GM21825 (cell line): ENCODE results near the gene SLAMF6.
"Not testable (repeated sequence)": the region's sequence is repeated elsewhere in the genome, so short reads cannot be mapped to it uniquely, and the experiment has no call there.

Experiments
- ATAC-seq: cut with Tn5 transposase; IDR thresholded peaks from one replicate; pipeline ENCODE4 v1.9.1; 2021; ENCODE audit warnings: mild to moderate bottlenecking, moderate library complexity; ENCODE audit not compliant: unreplicated experiment

The SLAMF6 gene

GRCh38 chr1:160544647-160545046 lies 21.6 kb upstream of the SLAMF6 start:
- no peak for ATAC-seq

DNA sequence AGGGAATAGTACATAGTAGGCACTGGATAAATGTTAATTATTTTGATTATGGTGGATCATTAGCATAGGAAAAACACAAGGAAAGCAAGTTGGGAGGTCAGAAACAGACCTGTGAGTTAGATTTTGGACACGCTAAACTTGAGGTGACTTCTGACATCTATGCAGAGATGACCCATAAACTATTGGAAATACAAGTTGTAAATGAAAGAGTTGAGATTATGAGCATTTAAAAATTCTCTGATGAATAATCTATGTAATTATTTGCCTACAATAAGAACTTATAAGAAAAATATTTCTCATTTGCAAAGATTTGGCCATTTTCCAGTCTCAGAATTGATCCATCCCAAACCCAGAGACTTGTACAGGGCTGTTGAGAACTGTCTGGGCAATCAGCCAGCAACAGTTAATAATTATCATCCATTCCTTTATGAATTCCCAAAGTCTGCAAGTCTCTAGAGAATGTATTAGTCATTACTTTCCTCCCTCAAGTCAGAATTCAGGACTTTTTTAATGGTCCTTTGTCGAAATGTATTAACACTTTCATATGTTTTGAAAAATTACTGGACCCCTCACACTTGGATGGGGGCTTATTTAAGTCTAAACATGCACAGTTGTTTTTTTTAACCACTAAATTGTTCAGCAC lies 19.4 kb upstream of the SLAMF6 start:
- ATAC-seq = no peak

GRCh38 chr1:160541622-160542302 lies 18.7 kb upstream of the SLAMF6 start:
- no peak for ATAC-seq

GRCh38 chr1:160540859-160541233 lies 17.8 kb upstream of the SLAMF6 start:
- ATAC-seq = no peak

GRCh38 chr1:160539990-160540858 lies 17.2 kb upstream of the SLAMF6 start:
- ATAC-seq = peak; percentile 80

GRCh38 chr1:160539684-160539989 lies 16.6 kb upstream of the SLAMF6 start:
- ATAC-seq = no peak

DNA sequence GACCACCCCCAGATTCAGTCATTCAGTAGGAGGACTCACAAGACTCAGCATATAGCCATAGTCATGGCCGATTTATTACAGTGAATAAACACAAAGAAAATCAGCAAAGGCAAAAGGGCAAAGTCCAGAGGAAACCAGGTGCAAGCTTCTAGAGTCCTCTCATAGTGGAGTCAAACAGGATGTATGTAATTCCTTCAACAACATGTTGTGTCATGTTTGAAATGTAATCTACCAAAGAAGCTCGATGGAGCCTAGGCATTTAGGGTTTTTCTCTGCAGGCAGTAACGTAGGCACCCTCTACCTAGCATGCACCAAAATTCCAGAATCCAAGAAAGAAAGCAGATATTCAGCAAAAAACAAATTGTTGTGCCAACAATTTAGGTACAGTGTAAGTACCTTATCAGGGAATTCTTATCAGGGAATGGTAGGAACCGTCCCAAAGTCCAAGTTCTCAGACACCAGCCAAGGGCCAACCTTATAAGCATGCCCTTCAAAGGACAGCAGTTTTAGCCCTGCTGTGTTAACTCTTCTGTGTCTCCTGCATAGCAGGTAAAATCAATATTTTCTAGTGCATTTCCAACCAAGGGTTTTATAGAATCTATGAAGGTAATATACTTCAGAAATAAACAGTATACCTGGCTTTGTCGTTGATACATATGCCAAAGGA lies 16.1 kb upstream of the SLAMF6 start:
- ATAC-seq = no peak

DNA sequence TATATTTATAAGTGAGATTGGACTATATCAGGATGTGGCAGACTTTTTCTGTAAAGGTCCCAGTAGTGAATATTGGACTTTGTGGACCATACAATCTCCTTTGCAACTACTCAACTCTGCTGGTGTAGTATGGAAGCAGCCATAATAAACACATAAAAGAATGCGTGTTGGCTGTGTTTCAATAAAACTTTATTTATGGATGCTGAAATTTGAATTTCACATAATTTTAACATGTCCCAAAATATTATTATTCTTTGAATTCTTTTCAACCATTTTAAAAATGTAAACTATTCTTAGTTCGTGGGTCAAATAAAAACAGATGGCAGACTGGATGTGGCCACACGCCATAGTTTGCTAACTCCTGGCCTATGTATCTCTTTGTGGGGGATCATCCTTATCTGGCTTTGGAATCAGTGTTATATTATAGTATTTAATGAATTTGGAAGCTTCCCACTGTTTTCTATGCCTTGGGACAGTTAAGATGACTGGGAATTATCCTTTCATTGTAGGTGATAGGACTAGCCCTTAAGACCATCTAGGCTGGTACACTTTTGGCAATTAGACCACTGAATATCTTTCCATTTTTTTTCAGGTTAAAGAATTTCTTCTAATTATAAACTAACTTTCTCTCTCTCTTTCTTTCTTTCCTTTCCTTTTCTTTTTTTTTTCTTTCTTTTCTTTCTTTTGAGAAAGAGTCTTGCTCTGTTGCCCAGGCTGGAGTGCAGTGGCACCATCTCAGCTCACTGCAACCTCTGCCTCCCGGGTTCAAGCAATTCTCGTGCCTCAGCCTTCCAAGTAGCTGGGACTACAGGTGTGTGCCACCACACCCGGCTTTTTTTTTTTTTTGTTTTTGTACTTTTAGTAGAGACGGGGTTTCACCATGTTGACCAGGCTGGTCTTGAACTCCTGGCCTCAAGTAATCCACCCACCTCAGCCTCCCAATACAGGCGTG lies 14.9 kb upstream of the SLAMF6 start:
- ATAC-seq = no peak

DNA sequence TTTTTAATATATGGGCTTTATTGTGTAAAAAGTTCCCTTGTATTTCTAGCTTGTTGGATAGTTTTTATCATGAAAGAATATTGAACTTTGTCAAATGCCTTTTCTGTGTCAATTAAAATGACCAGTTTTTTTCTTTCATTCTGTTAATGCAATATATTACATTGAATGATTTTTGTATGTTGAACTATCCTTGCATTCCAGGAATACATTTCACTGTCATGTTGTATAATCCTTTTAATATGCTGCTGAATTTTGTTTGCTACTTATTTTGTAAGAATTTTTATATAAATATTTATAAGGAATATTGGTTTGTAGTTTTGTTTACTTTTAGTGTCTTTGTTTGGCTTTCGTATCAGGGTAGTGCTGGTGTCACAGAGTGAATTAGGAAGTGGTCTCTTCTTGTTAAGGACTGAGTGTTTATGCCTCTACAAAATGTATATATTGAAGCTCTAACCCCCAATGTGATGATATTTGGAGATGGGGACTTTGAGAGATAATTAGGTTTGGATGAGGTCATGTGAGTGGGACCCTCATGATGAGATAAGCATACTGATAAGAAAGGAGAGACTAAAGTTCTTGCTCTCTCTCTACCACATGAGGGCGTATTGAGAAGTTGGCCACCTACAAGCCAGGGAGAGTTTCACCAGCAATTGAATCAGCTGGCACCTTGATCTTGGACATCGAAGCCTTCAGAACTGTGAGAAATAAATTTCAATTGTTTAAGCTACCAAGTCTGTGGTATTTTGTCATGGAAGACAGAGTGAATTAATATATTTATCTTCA lies 12.0 kb upstream of the SLAMF6 start:
- no peak for ATAC-seq

GRCh38 chr1:160532557-160532813 lies 9.4 kb upstream of the SLAMF6 start:
- ATAC-seq = not testable (repeated sequence)

- not testable (repeated sequence) for ATAC-seq
Observed at GRCh38 chr1:160531809-160532556, 8.9 kb upstream of the SLAMF6 start.

DNA sequence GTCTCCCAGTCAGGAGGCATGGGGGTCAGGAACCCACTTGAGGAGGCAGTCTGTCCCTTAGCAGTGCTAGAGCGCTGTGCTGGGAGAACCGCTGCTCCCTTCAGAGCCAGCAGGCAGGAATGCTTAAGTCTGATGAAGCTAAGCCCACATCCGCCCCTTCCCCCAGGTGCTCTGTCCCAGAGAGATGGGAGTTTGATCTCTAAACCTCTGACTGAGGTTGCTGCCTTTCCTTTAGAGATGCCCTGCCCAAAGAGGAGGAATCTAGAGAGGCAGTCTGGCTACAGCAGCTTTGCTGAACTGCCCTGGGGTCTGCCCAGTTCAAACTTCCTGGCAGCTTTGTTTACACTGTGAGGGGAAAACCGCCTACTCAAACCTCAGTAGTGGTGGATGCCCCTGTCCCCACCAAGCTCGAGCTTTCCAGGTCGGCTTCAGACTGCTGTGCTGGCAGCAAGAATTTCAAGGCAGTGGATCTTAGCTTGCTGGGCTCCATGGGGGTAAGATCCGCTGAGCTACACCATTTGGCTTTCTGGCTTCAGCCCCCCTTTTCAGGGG lies 6.4 kb upstream of the SLAMF6 start:
- ATAC-seq = not testable (repeated sequence)

- ATAC-seq = not testable (repeated sequence)
Observed at GRCh38 chr1:160523789-160524188, 734 bp upstream of the SLAMF6 start.

DNA sequence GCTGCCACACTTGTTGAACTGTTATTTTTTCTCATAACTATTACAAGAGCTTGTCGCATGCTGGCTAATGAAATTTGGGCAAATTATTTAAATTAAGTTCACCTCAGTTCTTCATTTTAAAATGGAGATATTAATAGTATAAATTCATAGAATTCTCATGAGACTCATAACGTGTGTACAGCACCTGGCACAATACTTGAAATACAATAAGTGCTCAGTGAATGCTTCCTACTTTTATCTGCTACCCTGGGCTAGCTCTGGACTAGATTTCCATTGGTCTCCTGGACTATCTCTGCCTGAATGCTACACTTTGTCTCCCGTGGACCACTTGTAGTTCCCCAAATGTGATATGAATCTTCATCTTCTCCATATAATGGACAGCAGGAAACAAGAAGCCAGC lies 919 bp downstream of the SLAMF6 start:
- ATAC-seq = no peak

- no peak for ATAC-seq
Observed at GRCh38 chr1:160521554-160521953, 1.5 kb downstream of the SLAMF6 start.

DNA sequence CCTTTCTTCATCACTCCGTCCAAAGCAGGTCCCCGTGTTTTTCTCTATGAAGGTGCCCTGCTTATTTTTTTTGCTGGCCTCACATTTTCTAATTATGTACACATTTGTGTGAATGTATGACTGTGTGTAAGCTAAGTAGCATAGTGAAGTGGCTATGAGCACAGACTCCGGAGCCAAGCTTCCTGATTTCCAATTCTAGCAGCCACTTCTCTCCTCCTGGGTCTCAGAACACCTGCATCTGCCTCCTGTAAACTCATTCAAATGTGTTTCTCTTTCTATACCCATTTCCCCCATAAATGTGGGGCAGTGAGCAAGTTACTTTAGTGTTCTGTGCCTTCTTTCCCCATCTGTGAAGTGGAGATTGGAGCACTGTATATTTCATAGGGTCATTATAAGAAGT lies 2.1 kb downstream of the SLAMF6 start:
- ATAC-seq = no peak

- ATAC-seq = no peak
Observed at GRCh38 chr1:160520582-160520981, 2.5 kb downstream of the SLAMF6 start.

DNA sequence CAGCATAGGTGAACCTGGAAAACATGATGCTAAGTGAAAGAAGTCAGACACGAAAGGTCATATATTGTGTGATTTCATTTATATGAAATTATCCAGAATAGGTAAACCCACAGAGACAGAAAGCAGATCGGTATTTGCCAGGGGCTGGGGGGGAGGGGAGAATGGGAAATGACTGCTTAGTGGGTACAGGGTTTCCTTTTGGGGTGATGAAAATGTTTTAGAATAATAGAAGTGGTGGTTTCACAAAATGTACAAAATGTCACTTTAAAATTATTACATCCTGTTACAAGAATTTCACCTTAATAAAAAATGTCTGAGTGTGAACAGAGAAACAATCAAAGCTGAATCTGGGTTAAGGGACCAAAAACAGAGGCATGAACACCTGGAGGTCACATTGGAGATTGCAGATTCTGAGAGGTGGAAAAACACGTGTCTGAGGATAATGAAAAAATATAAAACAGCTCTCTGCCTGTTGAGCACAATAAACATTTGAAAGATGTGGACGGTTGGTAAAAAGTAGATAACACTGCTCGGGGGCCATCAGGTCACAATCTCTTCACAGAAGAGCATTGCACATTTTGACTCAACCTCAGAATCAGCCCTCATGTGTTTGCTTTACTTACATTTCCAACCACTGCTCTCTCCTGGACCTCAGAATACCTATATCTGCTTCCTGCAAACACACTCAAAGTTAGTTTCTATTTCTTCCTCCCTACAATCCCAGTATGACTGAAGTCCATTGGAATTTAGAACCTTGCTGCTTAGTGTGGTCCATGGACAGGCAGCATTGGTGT lies 3.2 kb downstream of the SLAMF6 start:
- peak; percentile 40 for ATAC-seq
